Jurkat, Clone E6-1 (cell line): ENCODE results near the gene SPATA33. TPM values are rescaled to one million over a fixed set of nuclear protein-coding genes. Genes with fewer than 3 reads are reported as not detected.

ENCODE experiments used
- DNase-seq: peaks from one replicate; pipeline ENCODE4 v3.0.0-alpha.2; 2011; ENCODE audit warnings: low read depth, low spot score
- H3K4me3 ChIP-seq: 2 replicates; pipeline ENCODE4 v1.5.1; 2011; ENCODE audit warnings: mild to moderate bottlenecking, low read length, control low read depth, moderate library complexity
- polyA plus RNA-seq: library from polyadenylated mRNA; unstranded; fragments of >200 nt; gene quantifications from one replicate; pipeline ENCODE4 v1.2.1, GENCODE V29; 2012; ENCODE audit warnings: missing spikeins; ENCODE audit not compliant: insufficient read length, insufficient read depth

Gene SPATA33
- 21.3 TPM for polyA plus RNA-seq

DNA sequence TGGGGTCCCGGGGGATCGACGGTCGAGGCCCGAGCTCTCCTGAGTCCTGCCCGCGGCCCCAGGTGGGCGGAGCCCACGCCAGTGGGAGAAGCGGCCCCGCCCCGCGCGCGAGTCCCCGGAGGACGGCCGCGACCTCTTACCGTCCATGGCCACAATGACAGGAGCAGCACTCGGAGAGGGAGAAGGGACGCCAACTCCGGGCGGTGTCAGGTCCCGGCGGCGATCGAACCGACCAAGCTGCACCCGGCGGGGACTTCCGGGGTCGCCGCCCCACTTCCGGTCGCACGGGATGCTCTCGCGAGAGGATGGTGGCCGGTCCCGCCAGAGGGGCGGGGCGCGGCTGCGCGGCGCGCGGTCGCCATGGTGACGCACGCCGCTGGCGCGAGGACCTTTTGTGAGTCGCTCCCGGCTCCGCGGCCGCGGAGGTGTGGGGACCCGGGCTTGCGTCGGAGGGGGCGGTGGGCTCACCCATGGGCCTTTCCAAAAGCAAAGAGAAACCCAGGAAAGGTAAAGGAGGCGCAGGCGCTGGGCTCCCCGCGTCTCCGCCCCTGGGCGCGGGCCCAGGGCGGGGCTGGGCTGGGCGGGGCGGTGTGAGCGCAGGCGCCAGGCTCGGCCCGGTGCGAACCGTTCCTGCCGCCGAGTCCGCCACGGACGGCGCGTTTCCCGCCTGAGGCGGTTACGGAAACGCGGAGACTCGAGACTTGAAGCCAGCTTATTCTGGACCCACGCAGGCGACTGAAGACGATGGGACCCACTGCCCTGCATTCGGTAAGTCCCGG lies at the start of gene SPATA33, which contains the start of gene CHMP1A:
SPATA33 (plus strand) TSS at position 395 of the 779 bp plus-strand sequence; CDS start at position 471, 76 bp downstream.
CHMP1A (minus strand) TSS at position 267 of the 779 bp plus-strand sequence; CDS start at position 147, 120 bp downstream.
- H3K4me3 ChIP-seq, result peak within 1 kb of the TSS; percentile 97
- DNase-seq, result peak; percentile 80

DNA sequence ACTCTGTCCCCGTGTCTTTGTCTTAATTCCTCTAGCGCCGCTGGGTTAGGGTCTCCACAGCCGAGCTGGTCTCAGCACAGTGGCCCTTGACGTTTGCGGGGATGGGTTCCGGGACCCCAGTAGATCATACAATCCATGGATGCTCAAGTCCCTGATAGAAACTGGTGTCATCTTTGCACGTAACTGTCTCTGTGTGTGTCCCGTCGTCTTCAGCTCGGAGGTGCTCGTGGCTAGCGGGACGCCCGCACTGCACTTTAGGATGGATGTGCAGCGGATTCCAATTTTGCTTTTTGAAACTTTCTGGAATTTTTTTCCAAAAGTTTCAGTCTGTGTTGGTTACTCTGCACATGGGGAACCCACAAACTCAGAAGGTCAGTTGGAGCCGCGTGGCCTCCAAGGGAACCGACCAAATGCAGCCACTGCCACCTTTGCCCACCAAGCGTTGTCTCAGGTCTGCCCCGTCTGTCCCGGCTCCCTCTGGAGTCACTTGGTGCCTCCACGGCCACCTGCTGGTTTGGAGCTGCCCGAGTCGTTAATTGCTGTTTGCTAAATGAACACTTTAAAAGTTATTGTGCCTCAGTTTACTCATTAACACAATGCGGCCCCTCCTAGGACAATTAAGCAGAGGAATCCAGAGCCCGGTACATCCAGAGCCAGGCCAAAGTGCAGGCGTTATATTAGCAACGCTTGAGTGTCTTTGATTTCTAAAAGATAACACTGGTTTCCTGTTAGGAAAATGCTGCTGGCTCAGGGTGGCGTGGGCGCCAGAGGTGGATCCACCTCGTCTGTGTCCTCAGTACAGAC lies 49.5 kb upstream of the SPATA33 start:
- H3K4me3 ChIP-seq, result peak overlapping the region; percentile 43
- no peak for DNase-seq

GRCh38 chr16:89610108-89610453 lies 47.6 kb upstream of the SPATA33 start:
- DNase-seq, result no peak
- H3K4me3 ChIP-seq, result no peak overlapping the region

GRCh38 chr16:89612415-89613166 lies 45.0 kb upstream of the SPATA33 start:
- DNase-seq, result no peak

DNA sequence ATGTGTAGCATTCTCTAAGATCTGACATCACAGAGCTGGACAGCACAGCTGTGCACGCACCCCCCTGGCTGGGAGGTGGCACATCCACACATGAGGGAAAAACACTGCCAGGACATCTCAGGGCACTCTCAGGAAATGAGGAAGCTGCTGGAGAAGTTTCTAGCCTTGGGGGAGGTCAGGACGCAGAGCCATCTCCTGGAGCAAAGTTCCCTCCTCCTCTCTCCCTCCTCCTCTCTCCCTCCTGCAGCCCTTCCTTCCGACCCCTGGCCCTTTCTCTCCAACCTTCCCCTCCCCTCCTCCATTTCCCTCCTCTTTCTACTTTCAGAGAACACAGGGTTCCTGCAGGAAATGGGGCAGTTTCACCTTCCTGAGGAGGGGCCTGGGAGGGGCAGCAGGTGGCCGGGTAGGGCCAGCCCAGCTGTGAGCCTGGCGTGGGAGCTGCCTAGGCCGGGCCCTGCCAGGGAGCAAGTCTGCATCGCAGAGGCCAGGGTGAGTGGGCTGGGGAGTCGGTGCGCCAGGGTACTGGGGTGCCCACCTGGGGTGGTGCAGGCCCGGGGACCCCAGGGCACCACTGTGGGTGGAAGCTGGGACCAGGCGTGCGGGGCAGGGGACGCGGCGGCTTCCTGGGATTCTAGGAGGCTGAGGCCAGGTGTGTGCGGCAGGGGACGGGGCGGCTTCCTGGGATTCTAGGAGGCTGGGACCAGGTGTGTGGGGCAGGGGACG lies 44.2 kb upstream of the SPATA33 start, which contains the start of gene DPEP1:
DPEP1 (plus strand) TSS at position 412 of the 723 bp plus-strand sequence. CDS start 16,769 bp downstream, outside the sequence.
- no peak within 1 kb of the TSS for H3K4me3 ChIP-seq

More at GRCh38 chr16:89612415-89613166, 45.0 kb upstream of the SPATA33 start:
- no peak overlapping the region for H3K4me3 ChIP-seq

GRCh38 chr16:89613954-89614459 lies 43.6 kb upstream of the SPATA33 start:
- DNase-seq, result no peak
- H3K4me3 ChIP-seq, result no peak overlapping the region

More for the DNA sequence above, 44.2 kb upstream of the SPATA33 start, which contains the start of gene DPEP1:
- DNase-seq, result no peak

DNA sequence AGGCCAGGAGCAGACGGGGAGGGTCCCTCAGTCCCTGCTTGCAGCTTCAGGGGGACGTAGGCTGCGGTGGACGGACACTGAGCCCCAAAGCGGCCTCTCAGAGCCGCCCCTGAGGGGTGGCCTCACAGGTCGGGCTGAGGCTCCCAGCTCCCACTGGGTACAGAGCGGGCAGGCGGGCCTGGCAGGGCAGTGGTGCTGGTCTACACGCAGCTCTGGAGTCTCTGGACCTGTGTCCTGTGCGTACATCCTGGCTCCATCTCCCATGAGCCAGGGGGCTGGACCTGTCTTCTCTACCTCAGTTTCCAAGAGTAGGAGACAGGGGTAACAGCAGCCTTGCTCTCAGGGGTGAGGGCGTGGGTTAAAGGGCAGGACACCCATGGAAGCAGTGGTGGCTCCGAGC lies 42.5 kb upstream of the SPATA33 start:
- DNase-seq, result no peak
- no peak overlapping the region for H3K4me3 ChIP-seq

- no peak overlapping the region for H3K4me3 ChIP-seq
- no peak for DNase-seq
Measured at GRCh38 chr16:89615596-89616090, 42.0 kb upstream of the SPATA33 start.

DNA sequence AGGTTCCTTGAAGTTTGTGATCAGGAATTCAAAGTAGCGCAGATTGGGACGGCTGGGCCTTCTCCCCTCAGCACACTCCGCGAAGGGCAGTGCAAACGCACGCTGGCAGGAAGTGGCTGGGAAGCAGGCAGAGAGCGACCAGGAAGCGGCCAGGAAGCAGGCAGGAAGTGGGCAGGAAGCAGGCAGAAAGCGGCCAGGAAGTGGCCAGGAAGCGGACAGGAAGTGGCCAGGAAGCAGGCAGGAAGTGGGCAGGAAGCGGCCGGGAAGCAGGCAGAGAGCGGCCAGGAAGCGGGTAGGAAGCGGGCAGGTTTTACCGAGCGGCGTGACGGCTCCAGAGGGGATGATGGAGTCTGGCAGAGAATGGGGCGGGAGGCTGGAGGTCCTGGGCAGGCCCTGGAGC lies 41.0 kb upstream of the SPATA33 start:
- no peak for DNase-seq

GRCh38 chr16:89617036-89617435 lies 40.6 kb upstream of the SPATA33 start:
- no peak for DNase-seq
- no peak overlapping the region for H3K4me3 ChIP-seq

More for the DNA sequence above, 41.0 kb upstream of the SPATA33 start:
- no peak overlapping the region for H3K4me3 ChIP-seq

DNA sequence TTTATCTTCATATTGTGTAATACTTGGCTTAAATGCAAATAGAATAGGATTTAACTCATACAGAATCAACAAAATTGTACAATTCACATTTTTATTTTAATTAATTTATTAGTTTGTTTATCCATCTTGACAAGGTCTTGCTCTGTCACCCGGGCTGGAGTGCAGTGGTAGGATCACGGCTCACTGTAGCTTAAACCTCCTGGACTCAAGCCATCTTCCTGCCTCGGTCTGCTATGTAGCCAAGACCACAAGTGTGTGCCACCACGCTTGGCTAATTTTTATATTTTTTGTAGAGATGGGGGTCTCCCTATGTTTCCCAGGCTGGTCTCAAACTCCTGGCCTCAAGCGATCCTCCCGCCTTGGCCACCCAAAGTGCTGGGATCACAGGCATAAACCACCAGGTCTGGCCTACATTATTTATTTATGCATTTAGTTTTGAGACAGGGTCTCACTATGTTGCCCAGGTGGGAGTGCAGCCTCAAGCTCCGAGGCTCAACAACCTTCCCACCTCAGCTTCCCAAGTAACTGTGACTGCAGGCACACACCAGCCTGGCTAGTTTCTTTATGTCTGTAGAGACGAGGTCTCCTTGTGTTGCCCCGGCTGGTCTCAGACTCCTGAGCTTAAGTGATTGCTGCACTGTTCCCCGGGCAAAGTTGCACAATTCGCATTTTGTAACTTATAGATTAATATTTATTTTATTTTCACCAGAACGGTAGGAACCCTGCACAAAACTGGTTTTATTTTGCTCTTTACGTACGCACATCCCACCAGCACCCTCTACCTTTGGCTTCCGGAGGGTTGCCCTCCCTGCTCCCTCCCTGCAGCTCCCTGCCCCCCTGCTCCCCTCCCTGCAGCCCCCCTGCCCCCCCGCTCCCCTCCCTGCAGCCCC lies 39.3 kb upstream of the SPATA33 start:
- DNase-seq, result no peak
- H3K4me3 ChIP-seq, result no peak overlapping the region

- no peak overlapping the region for H3K4me3 ChIP-seq
- DNase-seq, result no peak
Measured at GRCh38 chr16:89619840-89620239, 37.8 kb upstream of the SPATA33 start.

DNA sequence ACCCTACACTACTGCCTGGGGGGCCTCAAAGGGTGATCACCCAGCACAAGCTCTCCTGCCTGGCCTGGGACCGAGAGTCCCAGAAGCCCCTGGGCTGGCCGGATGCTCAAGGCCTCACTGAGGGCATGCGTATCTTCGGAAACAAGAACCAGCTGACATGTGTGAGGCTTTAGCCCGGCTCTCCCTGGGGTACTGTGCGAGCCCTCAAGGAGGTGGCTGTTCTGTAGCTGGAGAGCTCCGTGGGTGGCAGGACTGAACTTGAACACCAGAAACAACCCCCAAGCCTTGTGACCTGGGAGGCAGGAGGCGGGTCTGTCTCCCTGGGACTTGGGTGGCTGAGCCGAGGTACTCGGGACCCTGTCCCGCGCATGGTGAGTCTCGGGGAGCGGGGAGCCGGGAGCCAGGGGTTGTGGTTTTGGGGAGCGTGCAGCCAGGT lies 37.2 kb upstream of the SPATA33 start:
- no peak overlapping the region for H3K4me3 ChIP-seq
- no peak for DNase-seq

GRCh38 chr16:89621136-89621697 lies 36.4 kb upstream of the SPATA33 start:
- no peak for DNase-seq
- H3K4me3 ChIP-seq, result no peak overlapping the region

- H3K4me3 ChIP-seq, result no peak overlapping the region
- DNase-seq, result no peak
Measured at GRCh38 chr16:89621698-89622409, 35.8 kb upstream of the SPATA33 start.

DNA sequence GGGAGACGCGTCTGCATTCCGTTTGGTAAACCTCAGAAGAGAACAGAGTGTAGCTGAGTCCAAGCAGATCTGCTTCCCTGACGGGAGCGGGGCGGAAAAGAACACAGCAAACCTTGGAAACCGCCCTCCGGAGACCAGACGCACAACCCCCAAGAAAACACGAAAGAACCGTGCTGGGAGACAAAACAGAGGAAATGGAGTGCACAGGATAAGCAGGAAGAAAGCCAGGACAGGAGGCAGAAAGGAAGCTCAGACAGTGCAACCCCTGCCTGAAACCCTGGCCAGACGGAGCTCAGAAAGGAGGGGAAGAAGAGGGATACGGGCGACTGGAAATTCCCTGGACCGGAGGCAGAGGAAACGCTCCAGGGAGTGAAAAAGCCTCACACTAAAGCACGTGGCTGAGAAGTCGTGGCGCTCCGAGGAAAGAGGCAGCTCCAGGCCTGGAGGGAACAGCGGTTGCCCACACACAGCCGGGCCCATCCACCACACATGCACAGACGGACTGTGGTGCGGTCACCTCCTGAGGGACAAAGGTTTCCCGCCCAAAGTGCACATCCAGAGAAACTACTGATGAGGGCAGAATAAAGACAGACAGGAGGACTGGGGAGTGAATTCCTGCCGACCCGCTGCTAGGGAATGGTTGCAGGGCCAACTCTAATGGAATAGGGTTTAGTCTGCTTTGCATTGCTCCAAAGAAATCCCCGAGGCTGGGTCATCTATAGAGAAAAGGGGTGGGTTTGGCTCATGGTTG lies 34.0 kb upstream of the SPATA33 start:
- DNase-seq, result no peak
- no peak overlapping the region for H3K4me3 ChIP-seq
